Urinary bladder (tissue), 4 donors: Measurements from ENCODE around the gene MELK. TPM values are rescaled to one million over a fixed set of nuclear protein-coding genes. Genes with fewer than 3 reads are reported as not detected.

Experiments
- DNase-seq: peaks from one replicate; pipeline ENCODE4 v3.0.0-alpha.2; 2015; ENCODE audit errors: extremely low spot score
- H3K27ac ChIP-seq: one replicate; pipeline ENCODE4 v1.5.1; 2013; ENCODE audit warnings: low read depth, mild to moderate bottlenecking, moderate library complexity
- H3K36me3 ChIP-seq: one replicate; pipeline ENCODE4 v1.6.1; 2013; ENCODE audit warnings: mild to moderate bottlenecking, moderate library complexity; ENCODE audit not compliant: insufficient read depth
- H3K4me1 ChIP-seq: one replicate; pipeline ENCODE4 v1.6.1; 2013; ENCODE audit warnings: mild to moderate bottlenecking, moderate library complexity; ENCODE audit not compliant: insufficient read depth
- H3K4me3 ChIP-seq: one replicate; pipeline ENCODE4 v1.5.1; 2013; ENCODE audit warnings: low read depth, low read length
- whole genome bisulfite sequencing: extraction: QIAGEN DNeasy Blood & Tissue Kit; methylation state at CpG from one replicate; pipeline ENCODE4 v1.1.7; 2013; 5-methylcytosine and 5-hydroxymethylcytosine counted together
- polyA plus RNA-seq: library from polyadenylated mRNA; stranded (reverse); fragments of 200-250 nt; gene quantifications from one replicate; pipeline ENCODE4 v1.2.3, GENCODE V29; 2013
- total RNA-seq: library from RNA; depleted of rRNA; stranded (reverse); fragments of >200 nt; gene quantifications from one replicate; pipeline ENCODE4 v1.2.3, GENCODE V29; 2014
- donor health status: healthy with polysubstance abuse.
- donor health status: healthy.

The MELK gene
- total and polyA plus RNA-seq, 2 donors: 0.44 to 18.9 TPM

- WGBS: 90% methylated on average over 29 of the region's 29 CpGs
Measured at GRCh38 chr9:36713515-36714490, 141.1 kb downstream of the MELK start.

GRCh38 chr9:36716496-36716895 is 143.8 kb downstream of the MELK start:
- no peak for DNase-seq
- no peaks in the 10 kb centered on the region for H3K36me3 ChIP-seq
- no peak overlapping the region for H3K27ac ChIP-seq
- 44% methylated on average over 2 of the region's 2 CpGs for WGBS
- no peak overlapping the region for H3K4me3 ChIP-seq
- H3K4me1 ChIP-seq: no peaks in the 10 kb centered on the region

More at GRCh38 chr9:36713515-36714490, 141.1 kb downstream of the MELK start:
- no peak for DNase-seq
- no peaks in the 10 kb centered on the region for H3K36me3 ChIP-seq
- no peak overlapping the region for H3K27ac ChIP-seq
- no peak overlapping the region for H3K4me3 ChIP-seq
- no peaks in the 10 kb centered on the region for H3K4me1 ChIP-seq

GRCh38 chr9:36717276-36717675 is 144.6 kb downstream of the MELK start:
- H3K27ac ChIP-seq: no peak overlapping the region
- 58% methylated on average over 3 of the region's 3 CpGs for WGBS

GRCh38 chr9:36718612-36719011 is 145.9 kb downstream of the MELK start:
- H3K4me1 ChIP-seq: no peaks in the 10 kb centered on the region
- DNase-seq: no peak
- H3K27ac ChIP-seq: no peak overlapping the region
- no peaks in the 10 kb centered on the region for H3K36me3 ChIP-seq
- no peak overlapping the region for H3K4me3 ChIP-seq
- 0% methylated on average over 1 of the region's 1 CpG for whole genome bisulfite sequencing

More at GRCh38 chr9:36717276-36717675, 144.6 kb downstream of the MELK start:
- DNase-seq: no peak
- Histone ChIP-seq H3K4me1 (no peaks in the 10 kb centered on the region), H3K36me3 (no peaks in the 10 kb centered on the region), H3K4me3 (no peak overlapping the region)

- no peak for DNase-seq
- Histone ChIP-seq H3K4me1 (no peaks in the 10 kb centered on the region), H3K4me3 (no peak overlapping the region), H3K27ac (no peak overlapping the region), H3K36me3 (no peaks in the 10 kb centered on the region)
- WGBS: 89% methylated on average over 9 of the region's 9 CpGs
Measured at GRCh38 chr9:36720043-36720442, 147.3 kb downstream of the MELK start.

GRCh38 chr9:36721846-36722588 is 149.3 kb downstream of the MELK start:
- Histone ChIP-seq H3K4me3 (no peak overlapping the region), H3K4me1 (no peaks in the 10 kb centered on the region), H3K27ac (no peak overlapping the region), H3K36me3 (no peaks in the 10 kb centered on the region)
- no peak for DNase-seq
- WGBS: 78% methylated on average over 8 of the region's 8 CpGs

- DNase-seq: no peak
Measured at GRCh38 chr9:36725777-36726356, 153.2 kb downstream of the MELK start.

More at GRCh38 chr9:36725777-36726356, 153.2 kb downstream of the MELK start:
- 39% methylated on average over 3 of the region's 3 CpGs for WGBS
- H3K36me3 ChIP-seq: no peaks in the 10 kb centered on the region
- H3K4me1 ChIP-seq: no peaks in the 10 kb centered on the region
- no peak overlapping the region for H3K27ac ChIP-seq
- H3K4me3 ChIP-seq: no peak overlapping the region

Other genes starting within 250 kb of the MELK start
- gene RNF38, start 172.6 kb upstream of the MELK start, total RNA-seq: 37.3 TPM
- gene RNF38, start 172.6 kb upstream of the MELK start, polyA plus RNA-seq: 32.3 TPM